Activated effector memory CD4-positive, alpha-beta T cell treated with anti-CD3 and anti-CD28 coated beads, Interleukin-2, amount 50 U/mL, for 16 hours (primary cell): ENCODE data around the gene BTBD10.
A peak's percentile ranks its signal among the peaks of the same experiment; 100 is the strongest.

Source experiments
- DNase-seq: peaks from one replicate; pipeline ENCODE4 v3.0.0-alpha.2; 2020

Gene BTBD10

GRCh38 chr11:13462901-13463778 lies at the start of gene BTBD10:
Gene BTBD10, minus strand, starts transcription at chr11:13463222. Its CDS starts 18,098 bp downstream, at chr11:13445124.
- DNase-seq, result peak; percentile 97

GRCh38 chr11:13503393-13503792 lies 40.4 kb upstream of the BTBD10 start:
- DNase-seq, result no peak

DNA sequence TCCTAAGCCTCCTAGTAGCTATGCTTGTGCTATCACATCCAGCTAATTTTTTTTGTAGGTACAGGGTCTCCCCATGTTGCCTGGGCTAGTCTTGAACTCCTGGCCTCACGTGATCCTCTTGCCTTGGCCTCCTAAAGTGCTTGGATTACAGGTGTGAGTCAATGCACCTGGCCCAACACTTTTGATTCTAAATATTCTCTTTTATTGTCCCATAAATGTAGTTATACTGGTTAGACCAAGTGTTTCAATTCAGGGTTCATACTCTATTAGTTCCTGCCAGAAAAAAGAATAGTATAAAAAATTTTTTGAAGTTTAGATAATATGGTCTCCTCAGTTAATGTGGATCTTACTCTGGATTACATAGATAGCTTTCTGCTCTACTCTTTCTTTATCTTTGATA lies 39.5 kb upstream of the BTBD10 start:
- no peak for DNase-seq

DNA sequence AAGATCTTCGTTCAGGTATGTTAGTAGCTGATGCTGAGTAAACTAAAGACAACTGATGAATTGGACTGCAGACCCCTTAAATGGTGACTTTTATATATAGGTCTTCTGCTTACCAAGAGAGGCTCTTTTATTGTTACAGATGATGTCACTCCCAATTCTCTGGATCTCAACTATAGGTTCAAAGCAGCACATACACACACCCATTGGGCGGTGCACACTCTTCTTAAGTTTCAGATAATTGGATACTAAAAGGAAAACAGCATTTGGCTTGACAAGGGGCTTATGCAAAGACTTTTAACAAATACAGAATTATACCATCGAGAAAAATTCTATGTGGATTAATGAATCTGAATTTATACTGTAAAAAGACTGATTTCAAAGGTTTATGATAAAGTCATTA lies 32.9 kb upstream of the BTBD10 start, which contains the start of gene PTH:
PTH (minus strand) TSS at position 69 of the 400 bp plus-strand sequence. CDS start 3,142 bp downstream, outside the sequence.
- no peak for DNase-seq

DNA sequence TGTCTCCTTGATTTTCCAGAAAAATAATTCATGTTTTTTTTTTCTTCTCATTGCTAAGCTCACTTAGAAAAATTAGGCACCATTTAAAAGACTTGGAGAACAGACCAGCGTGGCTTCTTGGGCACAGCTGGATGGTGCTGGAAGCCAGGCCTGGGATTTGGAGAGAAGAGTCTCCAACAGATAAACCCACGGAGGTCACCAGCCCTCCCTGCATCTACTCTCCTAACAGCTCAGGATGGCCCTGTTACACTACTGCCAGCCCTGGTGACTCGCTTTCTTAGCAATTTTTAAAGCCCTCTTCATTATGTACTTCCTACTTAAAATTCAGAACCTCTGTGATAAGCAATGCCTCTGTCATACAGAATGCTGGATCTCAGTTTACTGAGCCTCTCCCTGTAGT lies 31.0 kb upstream of the BTBD10 start:
- DNase-seq, result no peak

DNA sequence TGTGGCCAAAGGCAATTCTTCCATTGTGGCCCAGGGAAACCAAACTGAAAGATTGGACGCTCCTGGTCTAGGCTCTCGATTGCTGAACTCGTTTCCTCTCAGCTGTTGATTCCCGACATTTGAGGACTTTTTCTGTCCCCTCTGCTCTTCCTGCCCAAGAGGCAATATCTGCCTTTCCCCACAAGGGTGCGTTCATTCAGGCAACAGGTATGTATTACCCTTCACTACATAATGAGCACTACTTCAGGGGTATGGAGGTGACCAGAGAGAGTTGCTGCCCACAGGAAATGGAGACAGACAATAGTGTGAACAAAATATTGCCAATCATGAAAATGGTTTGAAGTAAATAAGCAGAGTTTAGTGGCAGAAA lies 24.6 kb upstream of the BTBD10 start:
- peak; percentile 64 for DNase-seq

- DNase-seq, result peak; percentile 90
Observed at GRCh38 chr11:13486926-13487660, 24.1 kb upstream of the BTBD10 start.

- DNase-seq, result no peak
Observed at GRCh38 chr11:13480198-13480597, 17.2 kb upstream of the BTBD10 start.

DNA sequence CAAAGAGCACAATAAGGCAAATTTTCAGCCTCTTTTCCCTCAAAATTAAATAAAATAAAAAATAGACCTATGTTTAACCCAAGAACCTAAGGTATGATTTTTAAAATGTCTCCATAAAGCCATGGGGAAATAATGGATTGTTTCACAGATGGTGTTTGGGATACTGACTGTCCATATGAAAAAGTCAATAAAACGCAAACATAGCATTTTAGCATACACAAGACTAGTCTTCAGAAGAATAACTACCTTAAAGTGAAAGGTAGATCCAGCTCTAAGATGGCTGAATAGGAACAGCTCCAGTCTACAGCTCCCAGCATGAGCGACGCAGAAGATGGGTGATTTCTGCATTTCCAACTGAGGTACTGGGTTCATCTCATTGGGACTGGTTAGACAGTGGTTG lies 16.7 kb upstream of the BTBD10 start:
- no peak for DNase-seq

- no peak for DNase-seq
Observed at GRCh38 chr11:13475091-13475490, 12.1 kb upstream of the BTBD10 start.

GRCh38 chr11:13473013-13473722 lies 10.1 kb upstream of the BTBD10 start:
- DNase-seq, result no peak

- DNase-seq, result no peak
Observed at GRCh38 chr11:13468750-13469149, 5.7 kb upstream of the BTBD10 start.

GRCh38 chr11:13465909-13466371 lies 2.9 kb upstream of the BTBD10 start:
- DNase-seq, result no peak

DNA sequence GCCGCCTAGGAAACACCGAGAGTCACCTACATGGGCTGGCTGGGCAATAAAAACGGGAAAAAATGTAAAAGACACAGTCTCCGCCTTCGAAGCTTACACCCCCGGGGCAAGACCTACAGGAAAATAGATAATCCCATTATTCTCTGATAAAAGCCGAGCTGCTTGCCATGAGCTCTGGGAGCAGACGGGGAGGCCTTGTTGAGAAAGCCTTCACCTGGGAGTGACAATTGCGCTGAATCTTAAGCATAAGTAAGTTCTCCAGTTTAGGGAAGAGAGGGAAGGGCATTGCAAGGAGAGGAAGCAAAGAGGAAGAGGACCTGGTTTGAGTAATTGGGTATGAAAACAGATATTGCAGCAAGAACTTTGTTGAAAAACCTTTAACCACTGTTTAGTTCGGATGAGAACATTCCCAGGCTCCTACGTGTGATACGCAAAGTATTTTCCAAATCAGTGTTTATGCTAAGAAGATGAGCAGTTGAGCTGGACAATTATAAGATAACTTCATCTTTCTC lies 813 bp upstream of the BTBD10 start:
- DNase-seq, result no peak

DNA sequence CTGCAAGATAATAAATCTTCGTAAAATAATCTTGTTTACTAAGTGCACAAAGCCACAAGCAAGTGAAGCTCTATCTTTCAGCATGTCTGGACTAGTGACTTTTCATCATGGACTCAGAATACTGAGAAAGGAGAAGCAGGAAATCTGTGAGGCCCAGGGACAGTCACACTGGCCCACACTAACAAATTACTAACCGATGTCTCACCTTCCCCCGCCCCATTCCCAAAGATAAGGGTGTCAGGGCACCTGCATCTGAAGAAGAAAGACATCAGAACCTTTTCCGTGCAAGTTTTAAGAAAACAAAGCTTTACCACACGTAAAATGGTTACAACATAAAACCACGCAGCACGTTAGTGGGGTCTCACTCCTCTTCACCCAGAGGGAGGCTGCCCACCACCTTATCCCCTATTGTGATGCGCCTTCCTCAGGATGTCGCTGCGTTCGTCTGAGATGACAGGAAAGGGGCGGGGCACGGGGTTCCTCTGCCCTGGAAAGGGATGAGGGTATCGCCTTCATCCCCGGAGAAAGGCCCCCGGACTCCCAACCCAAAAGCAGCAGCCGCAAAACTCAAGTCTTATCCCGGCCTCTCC lies 616 bp downstream of the BTBD10 start:
- DNase-seq, result peak; percentile 87

DNA sequence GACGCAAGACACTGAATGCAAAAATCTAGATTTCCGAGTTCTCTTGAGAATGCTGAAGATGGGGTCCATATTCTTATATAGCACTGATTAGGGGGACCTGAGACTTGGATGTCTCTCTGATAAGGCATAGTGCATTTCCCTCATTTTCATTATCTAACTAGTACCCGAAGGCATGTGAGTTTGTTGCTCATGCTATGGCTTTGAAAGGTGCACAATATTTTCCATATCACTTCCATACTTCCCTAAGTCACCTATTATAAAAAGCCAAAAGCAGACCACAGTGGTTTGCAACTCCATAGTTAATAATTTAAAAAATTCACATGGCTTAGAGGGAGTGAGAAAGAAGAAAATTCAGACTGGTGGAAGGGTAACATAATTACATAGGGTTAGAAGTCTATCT lies 1.7 kb downstream of the BTBD10 start:
- DNase-seq, result no peak

- no peak for DNase-seq
Observed at GRCh38 chr11:13450832-13451397, 12.1 kb downstream of the BTBD10 start.

- DNase-seq, result no peak
Observed at GRCh38 chr11:13449522-13449921, 13.5 kb downstream of the BTBD10 start.

DNA sequence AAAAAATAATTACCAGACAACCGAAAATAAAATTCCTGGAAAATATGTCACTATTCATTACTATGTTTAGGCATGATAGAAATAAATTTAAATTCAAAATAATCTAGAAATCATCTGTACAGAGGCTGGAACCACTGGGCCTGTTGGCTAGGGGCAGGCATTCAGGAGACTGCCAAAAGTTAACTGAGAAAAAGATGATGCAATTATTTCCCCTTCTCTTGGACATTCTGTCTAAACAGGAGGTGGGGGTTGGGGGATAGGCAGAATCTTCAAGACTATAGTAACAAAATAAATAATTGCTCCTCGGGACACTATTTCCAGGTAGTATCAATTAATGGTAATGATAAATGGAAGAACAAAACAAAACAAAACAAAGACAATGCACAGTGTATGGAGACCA lies 14.1 kb downstream of the BTBD10 start:
- no peak for DNase-seq

GRCh38 chr11:13446444-13446843 lies 16.6 kb downstream of the BTBD10 start:
- DNase-seq, result no peak

GRCh38 chr11:13445588-13445987 lies 17.4 kb downstream of the BTBD10 start:
- no peak for DNase-seq
